K562 (cell line): Measurements from ENCODE around the gene PLPPR2. TPM values are rescaled to one million over a fixed set of nuclear protein-coding genes. Genes with fewer than 3 reads are reported as not detected.

Experiments
- ARNT ChIP-seq, 2 experiments: fragments of 450-650 bp; IDR thresholded peaks; 2 replicates each; pipeline ENCODE4 v1.6.1; 2016; ENCODE audit warnings: mild to moderate bottlenecking in 1 of 2
- GABPB1 ChIP-seq: sonication (generic); formaldehyde crosslinking; IDR thresholded peaks from 2 replicates; pipeline ENCODE4 v1.8.0; 2022; ENCODE audit warnings: mild to moderate bottlenecking, missing genetic modification reagents
- HLTF ChIP-seq: fragments of 450-650 bp; IDR thresholded peaks from 2 replicates; pipeline ENCODE4 v1.6.1; 2016
- KLF1 ChIP-seq: fragments of 450-650 bp; IDR thresholded peaks from 2 replicates; pipeline ENCODE4 v1.6.1; 2016; ENCODE audit warnings: missing genetic modification characterization, missing compliant biosample characterization
- KLF16 ChIP-seq: IDR thresholded peaks from 2 replicates; pipeline ENCODE4 v1.6.1; 2016; ENCODE audit warnings: antibody characterized with exemption
- POLR2AphosphoS5 ChIP-seq: IDR thresholded peaks from 2 replicates; pipeline ENCODE4 v1.6.1; 2011; ENCODE audit warnings: mild to moderate bottlenecking, low read depth, low read length, moderate library complexity; ENCODE audit not compliant: control insufficient read depth, insufficient read depth
- POLR2G ChIP-seq: fragments of 200-400 bp; formaldehyde crosslinking; IDR thresholded peaks from 2 replicates; pipeline ENCODE4 v1.6.1; 2017; ENCODE audit warnings: low read depth, mild to moderate bottlenecking, antibody characterized with exemption, low read length, moderate library complexity
- TOE1 ChIP-seq, 2 experiments: fragments of 450-650 bp in 1 of 2; sonication (generic) in 1 of 2; formaldehyde crosslinking in 1 of 2; IDR thresholded peaks; 2 replicates each; pipeline versions ENCODE4 v1.7.1 to v1.8.0; 2016 to 2022; ENCODE audit warnings: borderline replicate concordance in 2 of 2, mild to moderate bottlenecking in 2 of 2, antibody characterized with exemption in 1 of 2, inconsistent platforms in 1 of 2, low read depth in 1 of 2, missing genetic modification reagents in 1 of 2, moderate library complexity in 1 of 2
- ZNF133 ChIP-seq: fragments of 250-450 bp; sonication (Bioruptor Pico); IDR thresholded peaks from 2 replicates; pipeline ENCODE4 v1.4.0; 2020; ENCODE audit warnings: mild to moderate bottlenecking
- ZNF512 ChIP-seq: IDR thresholded peaks from 2 replicates; pipeline ENCODE4 v1.6.1; 2016; ENCODE audit warnings: missing genetic modification characterization, missing compliant biosample characterization
- polyA plus RNA-seq, 8 experiments: library from polyadenylated mRNA; depleted of rRNA in 4 of 8; stranded (reverse) in 5 of 8; unstranded in 3 of 8; fragments of >200 nt; fragmentation: Nextera tagmentation in 2 of 8; fragmentation: Illumina TruSeq in 1 of 8; extraction: Ambion mirVana in 2 of 8; extraction: Trizol in 1 of 8; gene quantifications; 2 replicates each; pipeline versions ENCODE4 v1.2.1 to v1.2.3, GENCODE V29; 2011 to 2014; ENCODE audit warnings: inconsistent platforms in 1 of 8, missing spikeins in 1 of 8
- total RNA-seq, 7 experiments: library from RNA; depleted of rRNA in 6 of 7; stranded (reverse); fragments of >200 nt in 6 of 7; fragmentation: Illumina TruSeq in 2 of 7; extraction: Trizol in 2 of 7; gene quantifications; 2 replicates each; pipeline versions ENCODE4 v1.2.1 to v1.2.3, GENCODE V29; 2011 to 2021; ENCODE audit warnings: low replicate concordance in 1 of 7
- TF ChIP-seq, protein P1 (sequence below): fragments of 450-650 bp; IDR thresholded peaks from 2 replicates; pipeline ENCODE4 v1.6.1; 2016; ENCODE audit warnings: mild to moderate bottlenecking, moderate library complexity
- TF ChIP-seq, protein P2 (sequence below), 2 experiments: fragments of 450-650 bp; IDR thresholded peaks; 2 replicates each; pipeline ENCODE4 v1.6.1; 2016

The PLPPR2 gene
- total and polyA plus RNA-seq, 9 of the 15 experiments (the other 6 are each of a cell fraction or from before 2014, with no cell fraction given): 0.49 to 15.9 (median 3.4) TPM

DNA sequence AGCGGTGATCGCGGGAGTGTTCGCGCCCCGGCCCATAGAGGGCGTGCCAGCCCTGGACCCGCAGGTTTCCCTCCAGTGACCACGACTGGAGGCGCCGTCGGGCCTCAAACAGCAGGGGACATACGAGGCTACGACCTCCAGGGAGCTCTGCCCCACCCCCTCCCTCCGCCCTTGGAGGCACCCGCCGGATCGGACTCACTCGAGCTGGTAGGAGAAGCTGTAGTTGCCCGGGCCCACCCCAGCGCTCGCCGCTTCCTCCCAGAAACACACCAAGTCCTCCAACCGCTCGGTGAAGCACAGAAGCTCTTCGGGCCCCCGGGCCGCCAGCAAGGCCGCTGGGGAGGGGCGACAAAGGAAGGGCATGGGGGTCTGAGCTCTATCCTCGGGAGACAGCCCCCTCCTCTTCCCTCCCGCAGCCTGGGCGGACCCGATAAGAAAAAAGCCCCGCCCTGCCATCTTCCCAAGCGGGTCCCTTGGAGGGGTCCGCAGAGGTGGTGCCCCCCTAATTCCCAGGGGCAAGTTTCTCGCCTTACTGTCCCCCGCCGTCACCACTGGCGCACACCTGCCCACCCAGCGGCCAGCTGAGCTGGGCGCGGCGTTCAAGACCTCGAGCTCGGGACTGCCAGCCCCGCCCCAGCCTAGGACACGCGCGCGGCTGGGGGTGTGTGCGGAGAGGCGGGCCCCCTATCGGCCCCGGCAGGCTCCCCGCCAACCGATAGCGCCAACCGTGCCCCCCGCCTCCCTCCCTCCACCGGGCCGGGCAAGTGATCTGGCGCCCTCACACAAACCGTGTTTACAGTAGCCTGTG lies 27.9 kb downstream of the PLPPR2 start (continued):
- TF ChIP-seq, protein P1, sequence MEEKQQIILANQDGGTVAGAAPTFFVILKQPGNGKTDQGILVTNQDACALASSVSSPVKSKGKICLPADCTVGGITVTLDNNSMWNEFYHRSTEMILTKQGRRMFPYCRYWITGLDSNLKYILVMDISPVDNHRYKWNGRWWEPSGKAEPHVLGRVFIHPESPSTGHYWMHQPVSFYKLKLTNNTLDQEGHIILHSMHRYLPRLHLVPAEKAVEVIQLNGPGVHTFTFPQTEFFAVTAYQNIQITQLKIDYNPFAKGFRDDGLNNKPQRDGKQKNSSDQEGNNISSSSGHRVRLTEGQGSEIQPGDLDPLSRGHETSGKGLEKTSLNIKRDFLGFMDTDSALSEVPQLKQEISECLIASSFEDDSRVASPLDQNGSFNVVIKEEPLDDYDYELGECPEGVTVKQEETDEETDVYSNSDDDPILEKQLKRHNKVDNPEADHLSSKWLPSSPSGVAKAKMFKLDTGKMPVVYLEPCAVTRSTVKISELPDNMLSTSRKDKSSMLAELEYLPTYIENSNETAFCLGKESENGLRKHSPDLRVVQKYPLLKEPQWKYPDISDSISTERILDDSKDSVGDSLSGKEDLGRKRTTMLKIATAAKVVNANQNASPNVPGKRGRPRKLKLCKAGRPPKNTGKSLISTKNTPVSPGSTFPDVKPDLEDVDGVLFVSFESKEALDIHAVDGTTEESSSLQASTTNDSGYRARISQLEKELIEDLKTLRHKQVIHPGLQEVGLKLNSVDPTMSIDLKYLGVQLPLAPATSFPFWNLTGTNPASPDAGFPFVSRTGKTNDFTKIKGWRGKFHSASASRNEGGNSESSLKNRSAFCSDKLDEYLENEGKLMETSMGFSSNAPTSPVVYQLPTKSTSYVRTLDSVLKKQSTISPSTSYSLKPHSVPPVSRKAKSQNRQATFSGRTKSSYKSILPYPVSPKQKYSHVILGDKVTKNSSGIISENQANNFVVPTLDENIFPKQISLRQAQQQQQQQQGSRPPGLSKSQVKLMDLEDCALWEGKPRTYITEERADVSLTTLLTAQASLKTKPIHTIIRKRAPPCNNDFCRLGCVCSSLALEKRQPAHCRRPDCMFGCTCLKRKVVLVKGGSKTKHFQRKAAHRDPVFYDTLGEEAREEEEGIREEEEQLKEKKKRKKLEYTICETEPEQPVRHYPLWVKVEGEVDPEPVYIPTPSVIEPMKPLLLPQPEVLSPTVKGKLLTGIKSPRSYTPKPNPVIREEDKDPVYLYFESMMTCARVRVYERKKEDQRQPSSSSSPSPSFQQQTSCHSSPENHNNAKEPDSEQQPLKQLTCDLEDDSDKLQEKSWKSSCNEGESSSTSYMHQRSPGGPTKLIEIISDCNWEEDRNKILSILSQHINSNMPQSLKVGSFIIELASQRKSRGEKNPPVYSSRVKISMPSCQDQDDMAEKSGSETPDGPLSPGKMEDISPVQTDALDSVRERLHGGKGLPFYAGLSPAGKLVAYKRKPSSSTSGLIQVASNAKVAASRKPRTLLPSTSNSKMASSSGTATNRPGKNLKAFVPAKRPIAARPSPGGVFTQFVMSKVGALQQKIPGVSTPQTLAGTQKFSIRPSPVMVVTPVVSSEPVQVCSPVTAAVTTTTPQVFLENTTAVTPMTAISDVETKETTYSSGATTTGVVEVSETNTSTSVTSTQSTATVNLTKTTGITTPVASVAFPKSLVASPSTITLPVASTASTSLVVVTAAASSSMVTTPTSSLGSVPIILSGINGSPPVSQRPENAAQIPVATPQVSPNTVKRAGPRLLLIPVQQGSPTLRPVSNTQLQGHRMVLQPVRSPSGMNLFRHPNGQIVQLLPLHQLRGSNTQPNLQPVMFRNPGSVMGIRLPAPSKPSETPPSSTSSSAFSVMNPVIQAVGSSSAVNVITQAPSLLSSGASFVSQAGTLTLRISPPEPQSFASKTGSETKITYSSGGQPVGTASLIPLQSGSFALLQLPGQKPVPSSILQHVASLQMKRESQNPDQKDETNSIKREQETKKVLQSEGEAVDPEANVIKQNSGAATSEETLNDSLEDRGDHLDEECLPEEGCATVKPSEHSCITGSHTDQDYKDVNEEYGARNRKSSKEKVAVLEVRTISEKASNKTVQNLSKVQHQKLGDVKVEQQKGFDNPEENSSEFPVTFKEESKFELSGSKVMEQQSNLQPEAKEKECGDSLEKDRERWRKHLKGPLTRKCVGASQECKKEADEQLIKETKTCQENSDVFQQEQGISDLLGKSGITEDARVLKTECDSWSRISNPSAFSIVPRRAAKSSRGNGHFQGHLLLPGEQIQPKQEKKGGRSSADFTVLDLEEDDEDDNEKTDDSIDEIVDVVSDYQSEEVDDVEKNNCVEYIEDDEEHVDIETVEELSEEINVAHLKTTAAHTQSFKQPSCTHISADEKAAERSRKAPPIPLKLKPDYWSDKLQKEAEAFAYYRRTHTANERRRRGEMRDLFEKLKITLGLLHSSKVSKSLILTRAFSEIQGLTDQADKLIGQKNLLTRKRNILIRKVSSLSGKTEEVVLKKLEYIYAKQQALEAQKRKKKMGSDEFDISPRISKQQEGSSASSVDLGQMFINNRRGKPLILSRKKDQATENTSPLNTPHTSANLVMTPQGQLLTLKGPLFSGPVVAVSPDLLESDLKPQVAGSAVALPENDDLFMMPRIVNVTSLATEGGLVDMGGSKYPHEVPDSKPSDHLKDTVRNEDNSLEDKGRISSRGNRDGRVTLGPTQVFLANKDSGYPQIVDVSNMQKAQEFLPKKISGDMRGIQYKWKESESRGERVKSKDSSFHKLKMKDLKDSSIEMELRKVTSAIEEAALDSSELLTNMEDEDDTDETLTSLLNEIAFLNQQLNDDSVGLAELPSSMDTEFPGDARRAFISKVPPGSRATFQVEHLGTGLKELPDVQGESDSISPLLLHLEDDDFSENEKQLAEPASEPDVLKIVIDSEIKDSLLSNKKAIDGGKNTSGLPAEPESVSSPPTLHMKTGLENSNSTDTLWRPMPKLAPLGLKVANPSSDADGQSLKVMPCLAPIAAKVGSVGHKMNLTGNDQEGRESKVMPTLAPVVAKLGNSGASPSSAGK: peak; percentile 78
- TF ChIP-seq HLTF (0 out of 2 replicates have a peak, but pooled peaks have one; percentile 8), ZNF133 (CRISPR knock-in tag) (no peak), KLF1 (no peak), TOE1 (IDR thresholded peaks at IDR 0.05; ENCODE audit: borderline replicate concordance) (no peak), TOE1 (CRISPR knock-in tag; IDR thresholded peaks at IDR 0.05; ENCODE audit: borderline replicate concordance, low read depth) (0 out of 2 replicates have a peak, but pooled peaks have one; percentile 22), POLR2AphosphoS5 (0 out of 2 replicates have a peak, but pooled peaks have one; percentile 15), ARNT (IDR thresholded peaks at IDR 0.05) (no peak), ZNF512 (tag) (no peak), POLR2G (peak; percentile 77), KLF16 (0 out of 2 replicates have a peak, but pooled peaks have one; percentile 56), GABPB1 (CRISPR knock-in tag) (peak; percentile 39; the same call in 1 of the 2 replicates)
- TF ChIP-seq, protein P2, sequence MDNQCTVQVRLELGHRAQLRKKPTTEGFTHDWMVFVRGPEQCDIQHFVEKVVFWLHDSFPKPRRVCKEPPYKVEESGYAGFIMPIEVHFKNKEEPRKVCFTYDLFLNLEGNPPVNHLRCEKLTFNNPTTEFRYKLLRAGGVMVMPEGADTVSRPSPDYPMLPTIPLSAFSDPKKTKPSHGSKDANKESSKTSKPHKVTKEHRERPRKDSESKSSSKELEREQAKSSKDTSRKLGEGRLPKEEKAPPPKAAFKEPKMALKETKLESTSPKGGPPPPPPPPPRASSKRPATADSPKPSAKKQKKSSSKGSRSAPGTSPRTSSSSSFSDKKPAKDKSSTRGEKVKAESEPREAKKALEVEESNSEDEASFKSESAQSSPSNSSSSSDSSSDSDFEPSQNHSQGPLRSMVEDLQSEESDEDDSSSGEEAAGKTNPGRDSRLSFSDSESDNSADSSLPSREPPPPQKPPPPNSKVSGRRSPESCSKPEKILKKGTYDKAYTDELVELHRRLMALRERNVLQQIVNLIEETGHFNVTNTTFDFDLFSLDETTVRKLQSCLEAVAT (IDR thresholded peaks at IDR 0.05): 0 out of 4 replicates have a peak, but pooled peaks of 1 of the 2 experiments have one; percentile 13
